ENCODE data around the gene LIX1.

GRCh38 chr5:97070234-97070633, 72.2 kb downstream of the LIX1 start:
- TF ChIP-seq POLR2A (IDR thresholded peaks at IDR 0.05) (no peak), POLR2AphosphoS5 (IDR thresholded peaks at IDR 0.05) (no peak)
- TF ChIP-seq, protein P1, sequence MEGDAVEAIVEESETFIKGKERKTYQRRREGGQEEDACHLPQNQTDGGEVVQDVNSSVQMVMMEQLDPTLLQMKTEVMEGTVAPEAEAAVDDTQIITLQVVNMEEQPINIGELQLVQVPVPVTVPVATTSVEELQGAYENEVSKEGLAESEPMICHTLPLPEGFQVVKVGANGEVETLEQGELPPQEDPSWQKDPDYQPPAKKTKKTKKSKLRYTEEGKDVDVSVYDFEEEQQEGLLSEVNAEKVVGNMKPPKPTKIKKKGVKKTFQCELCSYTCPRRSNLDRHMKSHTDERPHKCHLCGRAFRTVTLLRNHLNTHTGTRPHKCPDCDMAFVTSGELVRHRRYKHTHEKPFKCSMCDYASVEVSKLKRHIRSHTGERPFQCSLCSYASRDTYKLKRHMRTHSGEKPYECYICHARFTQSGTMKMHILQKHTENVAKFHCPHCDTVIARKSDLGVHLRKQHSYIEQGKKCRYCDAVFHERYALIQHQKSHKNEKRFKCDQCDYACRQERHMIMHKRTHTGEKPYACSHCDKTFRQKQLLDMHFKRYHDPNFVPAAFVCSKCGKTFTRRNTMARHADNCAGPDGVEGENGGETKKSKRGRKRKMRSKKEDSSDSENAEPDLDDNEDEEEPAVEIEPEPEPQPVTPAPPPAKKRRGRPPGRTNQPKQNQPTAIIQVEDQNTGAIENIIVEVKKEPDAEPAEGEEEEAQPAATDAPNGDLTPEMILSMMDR (IDR thresholded peaks at IDR 0.05) = no peak
